Peyer's patch (tissue), 4 donors: Measurements from ENCODE around the gene COMMD2. TPM values are rescaled to one million over a fixed set of nuclear protein-coding genes. Genes with fewer than 3 reads are reported as not detected.

ENCODE experiments used
- DNase-seq, 3 donors: peaks; one replicate each; pipeline ENCODE4 v3.0.0-alpha.2; 2017 to 2019
- H3K27ac ChIP-seq, 4 donors: fragments of 200-600 bp; sonication (generic); one replicate each; pipeline ENCODE4 v1.5.1; 2016 to 2019
- H3K27me3 ChIP-seq, 2 donors: fragments of 200-600 bp; sonication (generic); one replicate each; pipeline ENCODE4 v1.5.1; 2019
- H3K36me3 ChIP-seq, 3 donors: fragments of 200-600 bp; sonication (generic); one replicate each; pipeline ENCODE4 v1.5.1; 2016 to 2019
- H3K4me1 ChIP-seq, 4 donors: fragments of 200-600 bp; sonication (generic); one replicate each; pipeline ENCODE4 v1.5.1; 2016 to 2019
- H3K4me3 ChIP-seq, 4 donors: fragments of 200-600 bp; sonication (generic); 1 replicate in 3 of 4; 2 replicates in 1 of 4; pipeline ENCODE4 v1.5.1; 2016 to 2019; ENCODE audit warnings: mild to moderate bottlenecking in 1 of 4
- H3K9me3 ChIP-seq, 4 donors: fragments of 200-600 bp; sonication (generic); one replicate each; pipeline ENCODE4 v1.5.1; 2016 to 2019; ENCODE audit warnings: mild to moderate bottlenecking in 1 of 4
- CTCF ChIP-seq, 6 experiments: fragments of 450-650 bp in 4 of 6; fragments of 200-600 bp in 2 of 6; sonication (generic) in 1 of 6; IDR thresholded peaks; one replicate each; pipeline ENCODE4 v1.5.1; 2017 to 2019; ENCODE audit warnings: antibody characterized with exemption in 6 of 6, mild to moderate bottlenecking in 3 of 6, moderate library complexity in 1 of 6
- POLR2A ChIP-seq, 2 donors: fragments of 450-650 bp; IDR thresholded peaks; one replicate each; pipeline ENCODE4 v1.5.1; 2017; ENCODE audit warnings: antibody characterized with exemption in 2 of 2, mild to moderate bottlenecking in 2 of 2, moderate library complexity in 2 of 2
- total RNA-seq, 4 donors: library from RNA; depleted of rRNA; stranded (reverse); fragments of >200 nt; gene quantifications; one replicate each; pipeline ENCODE4 v1.1.0, GENCODE V29; 2016

Gene COMMD2
- total RNA-seq, 4 donors from 2014 or later, result 10.9 to 29.7 (median 17.9) TPM

GRCh38 chr3:149792452-149793270 is 40.4 kb upstream of the COMMD2 start, which contains the start of gene ANKUB1:
ANKUB1 (minus strand) TSS chr3:149792554; CDS start chr3:149792366, 188 bp downstream.
- no peak for DNase-seq
- H3K36me3 ChIP-seq, result no peaks in the 10 kb centered on the region
- TF ChIP-seq POLR2A (IDR thresholded peaks at IDR 0.05) (no peak), CTCF (IDR thresholded peaks at IDR 0.05) (no peak)
- H3K9me3 ChIP-seq, result no peaks in the 10 kb centered on the region
- H3K27me3 ChIP-seq, result no peaks in the 10 kb centered on the region
- no peaks in the 10 kb centered on the region for H3K4me1 ChIP-seq
- H3K4me3 ChIP-seq, result no peak within 1 kb of the TSS
- no peak within 1 kb of the TSS for H3K27ac ChIP-seq

- no peaks in the 10 kb centered on the region for H3K9me3 ChIP-seq
- no peaks in the 10 kb centered on the region for H3K4me1 ChIP-seq
- no peaks in the 10 kb centered on the region for H3K27me3 ChIP-seq
- TF ChIP-seq CTCF (IDR thresholded peaks at IDR 0.05) (no peak), POLR2A (IDR thresholded peaks at IDR 0.05) (no peak)
- H3K27ac ChIP-seq, result no peak overlapping the region
- H3K4me3 ChIP-seq, result no peak overlapping the region
- no peaks in the 10 kb centered on the region for H3K36me3 ChIP-seq
- no peak for DNase-seq
Observed at GRCh38 chr3:149790698-149791097, 38.4 kb upstream of the COMMD2 start.

GRCh38 chr3:149790268-149790667 is 38.0 kb upstream of the COMMD2 start:
- H3K27ac ChIP-seq, result no peak overlapping the region

GRCh38 chr3:149784064-149784704 is 31.9 kb upstream of the COMMD2 start:
- H3K27ac ChIP-seq, result peak overlapping the region in 1 of 4 donors; percentile 36
- H3K27me3 ChIP-seq, result no peaks in the 10 kb centered on the region
- H3K4me1 ChIP-seq, result no peaks in the 10 kb centered on the region
- H3K4me3 ChIP-seq, result no peak overlapping the region
- TF ChIP-seq CTCF (IDR thresholded peaks at IDR 0.05), result no peak
- no peak for TF ChIP-seq POLR2A (IDR thresholded peaks at IDR 0.05)
- no peak for DNase-seq
- H3K36me3 ChIP-seq, result no peaks in the 10 kb centered on the region
- no peaks in the 10 kb centered on the region for H3K9me3 ChIP-seq

More at GRCh38 chr3:149790268-149790667, 38.0 kb upstream of the COMMD2 start:
- Histone ChIP-seq H3K9me3 (no peaks in the 10 kb centered on the region), H3K4me1 (no peaks in the 10 kb centered on the region), H3K27me3 (no peaks in the 10 kb centered on the region), H3K4me3 (no peak overlapping the region), H3K36me3 (no peaks in the 10 kb centered on the region)
- DNase-seq, result no peak
- TF ChIP-seq CTCF (IDR thresholded peaks at IDR 0.05), result no peak
- TF ChIP-seq POLR2A (IDR thresholded peaks at IDR 0.05), result no peak

GRCh38 chr3:149783576-149783975 is 31.3 kb upstream of the COMMD2 start:
- H3K27me3 ChIP-seq, result no peaks in the 10 kb centered on the region
- TF ChIP-seq CTCF (IDR thresholded peaks at IDR 0.05) (no peak), POLR2A (IDR thresholded peaks at IDR 0.05) (no peak)
- DNase-seq, result no peak
- H3K9me3 ChIP-seq, result no peaks in the 10 kb centered on the region
- no peak overlapping the region for H3K27ac ChIP-seq
- no peaks in the 10 kb centered on the region for H3K36me3 ChIP-seq
- H3K4me3 ChIP-seq, result no peak overlapping the region
- H3K4me1 ChIP-seq, result no peaks in the 10 kb centered on the region
